Caki2 (cell line): ENCODE measurements around the gene GADD45B. TPM values are rescaled to one million over a fixed set of nuclear protein-coding genes. Genes with fewer than 3 reads are reported as not detected.
A peak's percentile ranks its signal among the peaks of the same experiment; 100 is the strongest.
"Not testable (repeated sequence)": the region's sequence is repeated elsewhere in the genome, so short reads cannot be mapped to it uniquely, and the experiment has no call there.

Experiments used
- DNase-seq: peaks from one replicate; pipeline ENCODE4 v3.0.0-alpha.2; 2015; ENCODE audit warnings: low read depth
- in situ Hi-C: cut with HindIII; loops from 2 replicates; pipeline ENCODE4 v1.10.0; 2016; ENCODE audit warnings: low sequenced_read_pairs, low pct_unique_long_range_greater_than_20kb, mixed read lengths
- total RNA-seq: library from RNA; depleted of rRNA; stranded (reverse); fragments of >200 nt; shearing (Covaris generic); gene quantifications from 2 replicates; pipeline ENCODE4 v1.2.3, GENCODE V29; 2014; ENCODE audit warnings: low replicate concordance

GADD45B gene
- total RNA-seq, 1 experiment from 2014 or later, result 16.3 TPM

DNA sequence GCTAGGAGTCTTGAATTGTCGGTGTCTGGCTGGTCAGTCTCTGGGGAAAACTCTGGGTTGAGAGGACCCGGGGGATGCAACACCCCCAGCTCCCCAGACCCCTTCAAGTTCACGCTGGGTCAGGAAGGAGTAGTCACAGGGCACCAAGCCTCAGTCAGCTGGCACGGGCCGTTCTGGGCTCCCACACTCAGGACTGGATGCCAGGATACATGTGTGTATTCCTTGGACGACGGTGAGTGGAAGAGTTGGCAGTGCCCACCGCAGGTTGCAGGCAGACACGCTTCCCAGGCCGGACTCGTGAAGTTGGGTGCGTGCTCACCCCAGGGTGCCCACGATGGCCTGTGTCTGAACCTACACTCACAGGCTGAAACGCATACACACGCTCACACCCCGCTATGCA is 5.5 kb downstream of the GADD45B start:
- DNase-seq, result no peak
- in situ Hi-C loops, result no loop called here

- DNase-seq, result no peak
- in situ Hi-C loops, result no loop called here
Measured at GRCh38 chr19:2482354-2483038, 6.6 kb downstream of the GADD45B start.

- no peak for DNase-seq
- in situ Hi-C loops, result no loop called here
Measured at GRCh38 chr19:2483084-2483483, 7.2 kb downstream of the GADD45B start.

DNA sequence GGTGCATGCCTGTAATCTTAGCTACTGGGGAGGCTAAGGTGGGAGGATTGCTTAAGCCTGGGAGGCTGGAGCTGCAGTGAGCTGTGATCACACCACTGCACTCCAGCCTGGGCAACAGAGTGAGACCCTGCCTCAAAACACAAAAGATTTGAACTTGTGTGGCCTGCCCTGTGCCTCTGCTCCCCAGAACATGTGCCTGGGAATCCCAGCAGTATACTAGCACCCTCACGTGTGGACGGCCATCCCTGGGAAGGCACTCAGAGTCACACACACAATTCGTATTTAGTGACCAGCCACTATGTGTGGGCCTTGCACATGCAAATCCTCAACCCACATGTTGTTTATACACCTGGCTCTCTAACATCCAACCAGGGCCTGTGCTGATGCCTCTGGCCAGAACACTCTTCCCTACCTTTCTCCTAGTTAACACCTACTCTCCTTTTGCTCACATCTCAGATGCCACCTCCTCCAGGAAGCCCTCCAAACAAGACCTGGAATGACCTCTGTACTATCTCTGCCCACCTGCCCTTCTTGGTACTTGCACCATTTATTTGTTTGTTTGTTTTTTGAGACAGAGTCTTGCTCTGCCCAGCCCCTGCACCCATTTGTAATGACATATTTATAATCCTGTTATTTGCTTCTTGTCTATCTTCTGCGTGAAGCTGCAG is 7.7 kb downstream of the GADD45B start:
- in situ Hi-C loops, result no loop called here
- DNase-seq, result no peak

GRCh38 chr19:2484178-2484937 is 8.4 kb downstream of the GADD45B start:
- in situ Hi-C loops, result no loop called here
- no peak for DNase-seq

- in situ Hi-C loops, result no loop called here
- DNase-seq, result no peak
Measured at GRCh38 chr19:2485428-2485827, 9.5 kb downstream of the GADD45B start.

DNA sequence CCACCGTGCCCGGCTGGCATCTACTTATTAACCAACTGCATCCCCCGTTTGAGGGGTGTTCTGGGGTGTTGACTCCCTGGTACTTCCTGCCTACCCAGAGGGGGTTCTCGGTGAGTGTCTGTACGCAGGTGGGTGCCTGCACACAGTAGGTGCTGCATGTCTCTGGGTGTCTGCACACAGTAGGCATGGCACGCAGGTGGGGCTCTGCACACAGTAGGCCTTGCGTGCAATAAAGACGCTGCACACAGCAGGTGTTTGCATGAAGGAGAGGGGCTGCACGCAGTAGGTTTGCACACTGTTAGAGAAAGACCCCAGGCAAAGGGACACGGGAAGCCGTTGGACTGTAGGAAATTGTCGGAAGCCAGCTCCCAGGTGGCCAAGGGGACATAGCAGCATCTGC is 11.2 kb downstream of the GADD45B start:
- in situ Hi-C loops, result no loop called here
- no peak for DNase-seq

DNA sequence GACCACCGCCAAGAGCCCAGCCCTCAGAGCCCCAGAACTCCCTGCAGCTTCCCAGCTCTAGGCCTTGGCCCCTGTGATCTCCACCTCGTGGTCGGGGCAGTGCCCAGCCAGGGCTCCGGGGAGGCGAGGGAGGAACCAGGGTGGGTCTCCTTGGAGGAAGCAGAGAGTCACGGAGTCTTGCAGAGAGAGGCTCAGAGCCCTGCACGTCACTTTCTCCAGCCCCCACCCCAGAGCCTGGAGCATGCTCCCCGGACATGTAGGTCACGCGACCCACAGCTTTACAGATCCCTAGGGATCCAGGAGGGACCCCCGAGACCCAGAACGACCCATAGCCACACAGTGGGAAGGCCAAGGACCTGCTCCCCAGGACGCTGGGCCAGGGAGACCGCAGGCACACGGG is 11.9 kb downstream of the GADD45B start:
- DNase-seq, result no peak

DNA sequence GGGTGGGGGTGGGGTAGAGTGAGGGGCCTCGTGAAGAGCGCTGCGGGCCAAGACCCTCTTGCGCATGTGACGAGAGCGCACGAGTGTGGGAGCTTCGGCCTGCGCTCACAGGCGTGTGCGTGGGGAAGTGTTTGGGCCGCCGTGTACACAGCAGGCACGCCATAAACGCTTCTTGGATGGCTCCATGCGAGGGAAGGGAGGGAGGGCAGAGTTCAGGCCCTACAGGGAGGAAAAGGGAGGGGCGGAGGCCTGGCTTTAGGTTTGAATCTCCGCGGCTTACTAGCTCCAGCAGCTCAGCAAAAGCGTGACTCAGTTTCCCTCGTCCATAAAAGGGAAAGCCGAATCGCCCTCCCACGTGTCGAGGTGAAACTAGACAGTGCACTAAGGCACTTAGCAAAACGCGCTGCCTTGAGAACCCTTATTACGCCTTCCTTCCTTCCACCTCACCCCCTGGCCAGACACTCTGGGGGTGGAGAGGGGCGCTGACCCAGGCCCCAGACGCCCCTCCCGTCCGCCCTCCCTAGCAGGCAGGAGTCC is 12.5 kb downstream of the GADD45B start:
- no peak for DNase-seq
- in situ Hi-C loops, result no loop called here

More for the DNA sequence above, 11.9 kb downstream of the GADD45B start:
- in situ Hi-C loops, result no loop called here

- DNase-seq, result no peak
- in situ Hi-C loops, result no loop called here
Measured at GRCh38 chr19:2488942-2489731, 13.2 kb downstream of the GADD45B start.

DNA sequence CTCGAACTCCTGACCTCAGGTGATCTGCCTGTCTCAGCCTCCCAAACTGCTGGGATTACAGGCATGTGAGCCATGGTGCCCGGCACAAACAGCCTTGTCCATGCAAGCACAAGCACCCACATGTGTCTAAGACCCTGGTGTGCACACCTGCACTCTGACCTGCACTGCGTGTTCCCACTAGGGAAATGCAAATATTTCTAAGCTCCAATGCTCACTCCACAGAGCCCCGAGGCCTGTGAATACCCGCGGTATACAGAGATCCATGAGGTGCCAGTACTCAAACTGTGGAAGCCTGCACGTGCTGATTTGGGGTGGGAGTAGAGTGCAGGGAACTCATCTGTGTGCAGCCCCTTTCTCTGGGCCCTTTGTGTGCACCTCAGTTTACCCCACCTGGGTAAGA is 14.7 kb downstream of the GADD45B start:
- DNase-seq, result no peak
- in situ Hi-C loops, result no loop called here

DNA sequence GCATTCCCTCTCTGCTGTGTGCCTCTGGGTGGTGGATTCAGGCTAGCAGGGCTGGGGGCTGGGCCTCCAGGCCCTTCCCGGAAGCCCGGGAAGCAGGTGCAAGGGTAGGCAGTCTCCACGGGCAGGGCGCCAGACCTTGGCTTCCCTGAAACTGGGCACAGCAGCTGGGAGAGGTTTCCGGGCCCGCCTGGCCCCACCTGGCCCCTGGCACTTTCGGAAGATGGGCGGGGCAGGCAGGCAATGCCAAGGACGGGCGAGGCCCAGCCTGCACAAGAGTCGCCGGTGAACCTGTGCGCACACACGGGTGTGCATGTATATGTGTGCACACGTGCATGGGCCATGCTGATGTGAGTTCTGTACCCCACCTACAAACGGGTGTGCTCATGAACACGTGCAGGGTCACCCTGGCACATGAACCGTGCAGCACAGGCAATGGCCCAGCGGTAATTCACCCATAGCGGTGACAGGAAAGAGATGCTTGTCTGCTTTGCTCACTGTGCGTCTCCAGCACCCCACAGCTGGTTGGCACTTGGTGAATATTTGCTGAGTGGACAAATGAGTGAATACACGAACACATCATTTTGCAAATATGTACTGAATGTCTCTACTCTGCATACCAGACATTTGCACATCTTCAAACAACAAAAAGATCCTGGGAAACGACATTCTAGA is 15.3 kb downstream of the GADD45B start:
- in situ Hi-C loops, result no loop called here
- peak; percentile 48 for DNase-seq

DNA sequence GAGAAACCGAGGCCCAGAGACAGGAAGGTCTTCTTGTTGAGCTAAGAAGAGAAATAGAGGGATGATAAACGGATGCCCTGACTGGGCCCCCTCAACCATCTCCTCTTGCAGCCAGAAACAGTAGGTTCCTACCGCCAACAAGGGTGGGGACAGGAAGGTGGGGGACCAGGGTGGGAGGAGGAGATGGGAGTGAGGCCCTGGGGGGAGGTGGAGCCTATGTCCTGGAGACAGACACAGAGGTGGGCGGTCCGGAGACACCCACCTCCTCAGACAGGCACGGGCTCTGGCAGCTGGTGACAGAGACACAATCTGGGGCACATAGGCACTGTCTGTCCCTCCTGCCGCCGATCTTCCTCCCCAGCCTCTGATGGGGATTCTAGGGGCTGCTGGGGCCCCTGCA is 16.9 kb downstream of the GADD45B start:
- in situ Hi-C loops, result no loop called here
- no peak for DNase-seq

- DNase-seq, in situ Hi-C loops: not testable (repeated sequence)
Measured at GRCh38 chr19:2493448-2493847, 17.5 kb downstream of the GADD45B start.

DNA sequence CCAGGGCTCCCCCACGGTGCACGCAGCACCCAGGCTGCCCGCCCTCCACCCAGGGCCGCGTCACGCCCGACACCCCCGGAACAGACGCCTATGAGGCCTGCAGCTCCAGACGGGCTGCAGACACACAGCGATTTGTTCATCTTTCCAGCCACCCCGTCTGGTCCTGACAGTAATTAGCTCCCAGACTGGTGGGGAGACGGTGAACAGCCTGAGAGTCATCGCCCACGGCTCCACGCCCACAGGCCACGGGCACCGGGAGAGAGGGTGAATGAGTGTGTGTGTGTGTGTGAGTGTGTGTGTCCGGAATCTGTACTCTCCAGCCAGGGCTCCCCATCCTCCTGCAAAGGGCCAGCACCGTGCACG is 18.1 kb downstream of the GADD45B start:
- peak; percentile 14 for DNase-seq
- in situ Hi-C loops, result no loop called here

DNA sequence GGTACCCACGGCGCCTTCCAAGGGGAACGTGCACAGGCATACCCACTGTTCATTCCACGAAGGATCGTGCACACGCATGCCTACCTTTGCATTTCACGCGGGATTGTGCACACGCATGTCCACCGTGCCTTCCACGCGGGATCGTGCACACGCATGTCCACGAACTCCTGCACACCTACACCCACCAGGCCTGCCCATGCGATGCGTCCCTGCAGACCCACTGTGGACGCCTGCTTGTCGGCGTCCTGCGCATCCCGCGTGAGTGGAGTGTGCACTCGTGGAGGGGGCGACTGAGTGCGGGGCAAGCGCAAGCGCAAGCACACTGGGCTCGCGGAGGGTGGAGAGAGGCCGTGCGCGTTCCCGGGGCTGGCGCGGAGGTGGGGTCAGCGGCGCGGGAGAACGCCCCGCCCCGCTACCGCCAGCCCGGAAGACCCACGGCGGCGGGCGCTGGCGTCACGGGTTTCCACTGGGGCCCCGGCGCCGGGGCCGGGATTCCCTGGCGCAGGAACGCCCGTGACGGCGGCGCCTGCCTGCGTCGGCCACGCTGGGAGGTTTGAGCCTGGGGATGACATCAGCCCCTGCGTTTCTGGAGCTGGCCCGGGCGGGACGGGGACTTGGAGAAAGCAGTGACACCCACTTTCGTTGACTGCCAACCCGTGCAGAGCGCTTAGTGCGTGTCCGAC is 18.7 kb downstream of the GADD45B start:
- in situ Hi-C loops, result no loop called here

GRCh38 chr19:2495130-2495641 is 19.3 kb downstream of the GADD45B start:
- DNase-seq, result peak; percentile 53
- in situ Hi-C loops, result no loop called here

More for the DNA sequence above, 18.7 kb downstream of the GADD45B start:
- peak; percentile 55 for DNase-seq
